HL-60 (cell line): ENCODE measurements around the gene ATL2.

Experiments used
- GABPA ChIP-seq: IDR thresholded peaks from 2 replicates; pipeline ENCODE4 v1.6.1; 2012; ENCODE audit warnings: low read depth
- POLR2AphosphoS5 ChIP-seq: IDR thresholded peaks from 2 replicates; pipeline ENCODE4 v1.6.1; 2012; ENCODE audit warnings: low read depth
- TF ChIP-seq, protein P1 (sequence below): IDR thresholded peaks from one replicate; pipeline ENCODE4 v1.5.1; 2011; ENCODE audit warnings: low read length, control low read depth, inconsistent platforms; ENCODE audit not compliant: insufficient read depth

DNA sequence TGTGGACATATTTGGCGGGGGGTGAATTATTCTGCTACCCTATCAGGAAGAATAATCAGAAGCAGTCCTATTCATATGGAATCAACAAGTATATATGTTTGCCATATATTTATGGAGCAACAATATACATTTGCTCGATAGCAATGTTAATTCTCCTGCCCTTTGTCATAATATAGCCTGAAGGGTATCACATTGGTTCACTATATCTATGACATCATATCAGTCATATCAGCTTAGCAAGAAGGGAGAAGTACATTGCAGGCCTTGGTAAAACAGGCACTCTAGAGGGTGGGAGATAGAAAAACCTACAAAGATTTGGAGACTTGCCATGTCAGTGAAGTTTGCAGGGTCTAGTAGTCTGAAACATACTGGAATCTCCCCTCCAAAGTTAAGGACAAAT, 128.4 kb downstream of the ATL2 start:
- TF ChIP-seq, protein P1, sequence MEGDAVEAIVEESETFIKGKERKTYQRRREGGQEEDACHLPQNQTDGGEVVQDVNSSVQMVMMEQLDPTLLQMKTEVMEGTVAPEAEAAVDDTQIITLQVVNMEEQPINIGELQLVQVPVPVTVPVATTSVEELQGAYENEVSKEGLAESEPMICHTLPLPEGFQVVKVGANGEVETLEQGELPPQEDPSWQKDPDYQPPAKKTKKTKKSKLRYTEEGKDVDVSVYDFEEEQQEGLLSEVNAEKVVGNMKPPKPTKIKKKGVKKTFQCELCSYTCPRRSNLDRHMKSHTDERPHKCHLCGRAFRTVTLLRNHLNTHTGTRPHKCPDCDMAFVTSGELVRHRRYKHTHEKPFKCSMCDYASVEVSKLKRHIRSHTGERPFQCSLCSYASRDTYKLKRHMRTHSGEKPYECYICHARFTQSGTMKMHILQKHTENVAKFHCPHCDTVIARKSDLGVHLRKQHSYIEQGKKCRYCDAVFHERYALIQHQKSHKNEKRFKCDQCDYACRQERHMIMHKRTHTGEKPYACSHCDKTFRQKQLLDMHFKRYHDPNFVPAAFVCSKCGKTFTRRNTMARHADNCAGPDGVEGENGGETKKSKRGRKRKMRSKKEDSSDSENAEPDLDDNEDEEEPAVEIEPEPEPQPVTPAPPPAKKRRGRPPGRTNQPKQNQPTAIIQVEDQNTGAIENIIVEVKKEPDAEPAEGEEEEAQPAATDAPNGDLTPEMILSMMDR: no peak
- no peak for TF ChIP-seq GABPA
- no peak for TF ChIP-seq POLR2AphosphoS5
